Skeletal muscle tissue (tissue), 4 donors: Measurements from ENCODE around the gene MYOG. TPM values are rescaled to one million over a fixed set of nuclear protein-coding genes. Genes with fewer than 3 reads are reported as not detected.
A peak's percentile ranks its signal among the peaks of the same experiment; 100 is the strongest.

ENCODE experiments used
- H3K27ac ChIP-seq: one replicate; pipeline ENCODE4 v1.7.0; 2013; ENCODE audit warnings: mild to moderate bottlenecking, low read depth, low read length, inconsistent platforms
- H3K27me3 ChIP-seq, 3 donors: one replicate each; pipeline ENCODE4 v1.7.0; 2013; ENCODE audit warnings: low read length in 3 of 3; ENCODE audit not compliant: control insufficient read depth in 3 of 3, insufficient read depth in 3 of 3
- H3K36me3 ChIP-seq, 3 donors: one replicate each; pipeline ENCODE4 v1.7.0; 2013; ENCODE audit warnings: low read length in 3 of 3; ENCODE audit not compliant: control insufficient read depth in 3 of 3, insufficient read depth in 3 of 3
- H3K4me1 ChIP-seq, 3 donors: one replicate each; pipeline ENCODE4 v1.7.0; 2013; ENCODE audit warnings: low read length in 3 of 3, mild to moderate bottlenecking in 3 of 3; ENCODE audit not compliant: control insufficient read depth in 3 of 3, insufficient read depth in 3 of 3
- H3K4me3 ChIP-seq, 3 donors: one replicate each; pipeline ENCODE4 v1.7.0; 2013; ENCODE audit warnings: low read length in 3 of 3
- H3K9ac ChIP-seq, 3 donors: one replicate each; pipeline ENCODE4 v1.7.0; 2013; ENCODE audit warnings: low read length in 3 of 3, mild to moderate bottlenecking in 3 of 3, moderate library complexity in 2 of 3, low read depth in 1 of 3
- H3K9me3 ChIP-seq, 3 donors: one replicate each; pipeline ENCODE4 v1.7.0; 2013; ENCODE audit warnings: low read length in 3 of 3; ENCODE audit not compliant: control insufficient read depth in 3 of 3
- total RNA-seq: library from RNA; depleted of rRNA; stranded (reverse); fragments of >200 nt; gene quantifications from one replicate; pipeline ENCODE4 v1.2.3, GENCODE V29; 2014
- donor health status: Osteomylitis.

MYOG gene
- total RNA-seq, 1 donor from 2014 or later, result 247 TPM

- Histone ChIP-seq H3K27ac (no peak overlapping the region), H3K9ac (peak overlapping the region in 1 of 3 donors; percentile 5), H3K27me3 (no peaks in the 10 kb centered on the region), H3K4me3 (no peak overlapping the region), H3K9me3 (no peaks in the 10 kb centered on the region), H3K4me1 (peaks cover 37 to 61% (median 54%) of the 10 kb centered on the region in 3 donors), H3K36me3 (peaks cover 6 to 16% (median 14%) of the 10 kb centered on the region in 3 donors)
These were observed 44.4 kb downstream of the MYOG start for GRCh38 chr1:203041351-203041932.

GRCh38 chr1:203040513-203041275, 45.1 kb downstream of the MYOG start:
- no peak overlapping the region for H3K27ac ChIP-seq
- H3K4me3 ChIP-seq, result no peak overlapping the region
- peaks cover 2 to 9% (median 8%) of the 10 kb centered on the region in 3 donors for H3K36me3 ChIP-seq
- H3K4me1 ChIP-seq, result peaks cover 44 to 65% (median 62%) of the 10 kb centered on the region in 3 donors
- no peaks in the 10 kb centered on the region for H3K9me3 ChIP-seq
- H3K27me3 ChIP-seq, result no peaks in the 10 kb centered on the region
- H3K9ac ChIP-seq, result peak overlapping the region in 1 of 3 donors; percentile 33

DNA sequence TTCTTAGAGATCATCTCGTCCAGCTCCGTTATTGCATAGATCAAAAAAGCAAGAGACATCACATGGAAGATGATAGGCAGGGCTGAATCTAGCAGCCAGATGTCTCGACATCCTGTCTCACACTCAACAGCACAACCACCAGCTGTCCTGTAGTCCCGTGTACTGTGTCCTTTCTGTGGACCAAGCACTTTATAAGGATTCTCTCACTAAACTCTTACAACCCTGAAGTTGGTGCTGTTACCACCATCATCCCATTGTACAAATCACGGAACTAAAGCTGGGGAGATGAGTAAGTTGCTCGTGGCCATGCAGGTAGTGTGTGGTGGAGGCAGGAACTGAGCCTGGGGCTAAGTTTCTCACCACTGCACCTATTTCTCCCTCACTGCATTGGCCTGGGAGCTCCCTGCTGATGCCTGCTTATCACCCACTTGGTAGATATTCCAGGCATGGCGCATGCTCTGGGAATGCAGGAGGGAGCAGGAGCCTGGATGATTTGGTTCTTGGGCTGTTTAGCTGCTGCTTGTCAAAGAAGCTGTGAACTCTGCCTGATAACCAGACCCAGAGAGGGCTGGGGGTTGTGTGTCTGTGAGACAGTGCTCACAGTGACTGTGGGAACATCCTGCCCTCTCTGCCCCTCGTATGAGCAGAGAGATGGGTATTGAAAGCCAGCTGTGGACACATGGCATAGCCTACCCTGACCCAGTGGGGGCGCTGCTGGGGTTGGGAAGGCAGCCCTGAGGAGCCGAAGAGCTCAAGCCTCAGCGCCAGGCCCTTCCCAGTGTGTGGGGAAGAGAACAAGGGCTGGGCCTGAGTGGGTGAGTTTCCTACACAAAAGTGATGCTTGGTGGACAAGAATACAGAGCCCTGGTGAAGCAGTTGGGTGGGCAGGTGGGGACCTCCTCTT, 46.0 kb downstream of the MYOG start:
- H3K27ac ChIP-seq, result peak overlapping the region; percentile 99
- peaks cover 52 to 74% (median 70%) of the 10 kb centered on the region in 3 donors for H3K4me1 ChIP-seq
- H3K9me3 ChIP-seq, result no peaks in the 10 kb centered on the region
- no peak overlapping the region for H3K4me3 ChIP-seq
- H3K27me3 ChIP-seq, result no peaks in the 10 kb centered on the region
- peaks cover 0 to 5% (median under 1%) of the 10 kb centered on the region in 3 donors for H3K36me3 ChIP-seq
- H3K9ac ChIP-seq, result peak overlapping the region in 1 of 3 donors; percentile 19

DNA sequence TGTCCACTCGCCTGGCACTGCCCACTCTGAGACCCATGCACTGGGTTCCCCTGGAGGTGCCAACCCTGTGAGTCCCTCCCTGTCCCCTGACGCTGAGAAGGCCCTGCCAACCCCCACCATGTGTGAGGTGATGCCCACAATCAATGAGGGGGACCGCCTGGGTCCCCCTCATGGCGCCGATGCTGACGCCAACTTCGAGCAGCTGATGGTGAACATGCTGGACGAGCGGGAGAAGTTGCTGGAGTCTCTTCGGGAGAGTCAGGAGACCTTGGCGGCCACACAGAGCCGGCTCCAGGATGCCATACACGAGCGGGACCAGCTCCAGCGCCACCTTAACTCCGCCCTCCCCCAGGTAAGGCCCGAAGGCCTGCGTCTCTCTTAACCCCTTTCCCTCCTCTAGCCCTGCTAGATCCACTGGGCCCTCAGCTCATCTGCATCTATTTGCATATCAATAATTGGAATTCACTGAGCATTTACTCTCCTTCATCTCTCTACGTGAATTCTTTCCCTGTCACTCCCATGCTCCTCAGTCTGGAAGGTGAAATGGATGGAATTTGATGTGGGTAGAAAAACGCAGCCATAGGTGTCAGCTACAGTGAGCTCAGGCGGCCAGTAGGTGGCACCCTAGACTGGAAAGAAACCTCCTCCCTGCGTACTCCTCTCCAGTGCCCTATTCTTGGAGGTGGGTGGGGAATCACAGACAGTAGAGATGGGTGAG, 46.8 kb downstream of the MYOG start:
- peak overlapping the region; percentile 99 for H3K27ac ChIP-seq
- peak overlapping the region in 2 of 3 donors; percentile 44 to 56 for H3K4me3 ChIP-seq
- H3K9me3 ChIP-seq, result no peaks in the 10 kb centered on the region
- peak overlapping the region; percentile 63 to 79 (median 65) for H3K9ac ChIP-seq
- H3K4me1 ChIP-seq, result peaks cover 53 to 82% (median 77%) of the 10 kb centered on the region in 3 donors
- peaks cover 0 to 1% (median 0%) of the 10 kb centered on the region in 3 donors for H3K36me3 ChIP-seq
- H3K27me3 ChIP-seq, result no peaks in the 10 kb centered on the region

DNA sequence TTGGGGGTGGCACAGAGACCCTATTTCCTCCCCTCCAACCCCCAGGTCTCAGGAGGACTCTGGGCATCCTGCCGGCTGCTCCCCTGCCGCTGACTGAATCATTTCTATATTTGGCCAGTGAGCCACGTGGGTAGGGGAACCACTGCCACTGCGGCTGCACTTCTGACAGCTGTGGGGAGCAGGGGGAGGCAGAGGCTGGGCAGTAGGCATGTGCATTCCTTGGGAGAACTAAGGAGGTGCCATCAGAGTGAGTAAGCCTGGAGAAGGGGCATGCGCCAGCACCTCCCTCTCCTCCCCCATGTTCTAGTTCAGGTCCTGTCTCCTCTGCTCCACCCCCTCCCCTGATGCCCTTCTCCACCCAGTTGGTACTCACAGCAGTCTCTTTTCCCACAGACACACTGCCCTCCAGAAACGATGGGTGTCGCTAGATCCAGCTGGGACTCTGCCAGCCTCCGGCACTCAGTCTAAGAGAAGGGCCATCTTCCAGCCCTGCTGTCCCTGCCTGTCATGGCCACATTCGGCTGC, 47.5 kb downstream of the MYOG start:
- H3K27ac ChIP-seq, result peak overlapping the region; percentile 99
- H3K9ac ChIP-seq, result peak overlapping the region; percentile 76 to 82 (median 78)
- peak overlapping the region; percentile 15 to 56 (median 44) for H3K4me3 ChIP-seq
- H3K4me1 ChIP-seq, result peaks cover 54 to 90% (median 79%) of the 10 kb centered on the region in 3 donors
- H3K36me3 ChIP-seq, result no peaks in the 10 kb centered on the region
- H3K27me3 ChIP-seq, result no peaks in the 10 kb centered on the region
- no peaks in the 10 kb centered on the region for H3K9me3 ChIP-seq

- H3K4me3 ChIP-seq, result peak overlapping the region; percentile 15 to 49 (median 29)
These were observed 48.2 kb downstream of the MYOG start for GRCh38 chr1:203037509-203038190.

GRCh38 chr1:203036537-203036936, 49.3 kb downstream of the MYOG start:
- peak overlapping the region; percentile 34 to 53 (median 35) for H3K4me3 ChIP-seq
- peak overlapping the region; percentile 99 for H3K27ac ChIP-seq
- H3K36me3 ChIP-seq, result no peaks in the 10 kb centered on the region
- H3K27me3 ChIP-seq, result no peaks in the 10 kb centered on the region
- no peaks in the 10 kb centered on the region for H3K9me3 ChIP-seq
- H3K9ac ChIP-seq, result peak overlapping the region; percentile 76 to 82 (median 78)
- peaks cover 52 to 93% (median 73%) of the 10 kb centered on the region in 3 donors for H3K4me1 ChIP-seq

More at GRCh38 chr1:203037509-203038190, 48.2 kb downstream of the MYOG start:
- H3K27me3 ChIP-seq, result no peaks in the 10 kb centered on the region
- H3K9ac ChIP-seq, result peak overlapping the region; percentile 76 to 82 (median 78)
- H3K36me3 ChIP-seq, result no peaks in the 10 kb centered on the region
- peaks cover 54 to 96% (median 79%) of the 10 kb centered on the region in 3 donors for H3K4me1 ChIP-seq
- peak overlapping the region; percentile 99 for H3K27ac ChIP-seq
- no peaks in the 10 kb centered on the region for H3K9me3 ChIP-seq

GRCh38 chr1:203036135-203036534, 49.7 kb downstream of the MYOG start:
- no peaks in the 10 kb centered on the region for H3K36me3 ChIP-seq
- no peaks in the 10 kb centered on the region for H3K9me3 ChIP-seq
- H3K27ac ChIP-seq, result peak overlapping the region; percentile 99
- peak overlapping the region in 1 of 3 donors; percentile 7 for H3K4me3 ChIP-seq
- H3K4me1 ChIP-seq, result peaks cover 50 to 90% (median 71%) of the 10 kb centered on the region in 3 donors
- H3K9ac ChIP-seq, result peak overlapping the region; percentile 54 to 82 (median 78)
- no peaks in the 10 kb centered on the region for H3K27me3 ChIP-seq
